IgD-negative memory B cell (primary cell): ENCODE measurements around the gene MS4A5. TPM values are rescaled to one million over a fixed set of nuclear protein-coding genes. Genes with fewer than 3 reads are reported as not detected.
A peak's percentile ranks its signal among the peaks of the same experiment; 100 is the strongest.
"Not testable (repeated sequence)": the region's sequence is repeated elsewhere in the genome, so short reads cannot be mapped to it uniquely, and the experiment has no call there.

Experiments
- H3K27ac Mint-ChIP-seq, 3 donors: one replicate each; pipeline ENCODE4 v1.8.0; 2020 to 2022; ENCODE audit warnings: mild to moderate bottlenecking in 3 of 3, mixed read lengths in 3 of 3, moderate library complexity in 1 of 3
- H3K27me3 Mint-ChIP-seq: one replicate; pipeline ENCODE4 v1.8.0; 2021; ENCODE audit warnings: mixed read lengths
- H3K36me3 Mint-ChIP-seq: one replicate; pipeline ENCODE4 v1.8.0; 2020; ENCODE audit warnings: mild to moderate bottlenecking, mixed read lengths
- H3K4me1 Mint-ChIP-seq, 3 donors: one replicate each; pipeline ENCODE4 v1.8.0; 2020 to 2022; ENCODE audit warnings: mixed read lengths in 3 of 3, mild to moderate bottlenecking in 1 of 3
- H3K4me3 Mint-ChIP-seq, 4 donors: one replicate each; pipeline ENCODE4 v1.8.0; 2020 to 2022; ENCODE audit warnings: mild to moderate bottlenecking in 4 of 4, mixed read lengths in 4 of 4, moderate library complexity in 3 of 4
- H3K9me3 Mint-ChIP-seq, 3 donors: one replicate each; pipeline ENCODE4 v1.8.0; 2020 to 2021; ENCODE audit warnings: mixed read lengths in 3 of 3, mild to moderate bottlenecking in 1 of 3
- polyA plus RNA-seq: library from polyadenylated mRNA; unstranded; fragments of 300-500 nt; fragmentation: Illumina TruSeq; gene quantifications from one replicate; pipeline ENCODE4 v1.2.3, GENCODE V29; 2021

Gene MS4A5
- polyA plus RNA-seq, 1 donor from 2014 or later: not detected

DNA sequence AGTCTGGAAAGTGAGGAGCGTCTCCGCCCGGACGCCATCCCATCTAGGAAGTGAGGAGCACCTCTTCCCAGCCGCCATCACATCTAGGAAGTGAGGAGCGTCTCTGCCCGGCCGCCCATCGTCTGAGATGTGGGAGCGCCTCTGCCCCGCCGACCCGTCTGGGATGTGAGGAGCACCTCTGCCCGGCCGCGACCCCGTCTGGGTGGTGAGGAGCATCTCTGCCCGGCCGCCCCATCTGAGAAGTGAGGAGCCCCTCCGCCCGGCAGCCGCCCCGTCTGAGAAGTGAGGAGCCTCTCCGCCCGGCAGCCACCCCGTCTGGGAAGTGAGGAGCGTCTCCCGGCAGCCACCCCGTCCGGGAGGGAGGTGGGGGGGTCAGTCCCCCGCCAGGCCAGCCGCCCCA is 21.8 kb downstream of the MS4A5 start:
- not testable (repeated sequence) for H3K27ac Mint-ChIP-seq, H3K4me3 Mint-ChIP-seq, H3K27me3 Mint-ChIP-seq, H3K9me3 Mint-ChIP-seq, H3K36me3 Mint-ChIP-seq
- peaks cover 36 to 47% (median 45%) of the 10 kb centered on the region in 3 donors for H3K4me1 Mint-ChIP-seq

DNA sequence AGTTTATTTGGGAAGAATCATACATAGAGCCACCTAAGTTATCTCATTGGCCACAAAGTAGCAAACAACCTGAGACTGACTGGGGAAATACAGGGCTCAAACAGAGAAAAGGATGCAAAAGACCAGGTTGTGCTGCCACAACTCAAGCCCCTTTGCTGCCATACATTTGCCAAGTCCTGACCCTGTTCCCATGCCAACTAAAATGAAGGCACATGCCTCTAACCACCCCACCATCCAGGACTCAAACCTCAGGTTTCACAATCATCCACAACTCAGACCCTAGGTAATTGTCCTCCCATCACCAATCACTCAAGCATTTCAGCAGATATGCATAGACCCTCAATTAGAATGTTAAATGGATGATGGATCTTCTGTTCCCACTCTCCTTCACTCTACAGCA is 24.8 kb downstream of the MS4A5 start:
- no peaks in the 10 kb centered on the region for H3K9me3 Mint-ChIP-seq
- H3K4me1 Mint-ChIP-seq: peaks cover 28 to 35% (median 35%) of the 10 kb centered on the region in 3 donors
- H3K27me3 Mint-ChIP-seq: no peaks in the 10 kb centered on the region
- H3K4me3 Mint-ChIP-seq: peak overlapping the region in 3 of 4 donors; percentile 84 to 98 (median 97)
- H3K36me3 Mint-ChIP-seq: peaks cover 19% of the 10 kb centered on the region
- H3K27ac Mint-ChIP-seq: peak overlapping the region; percentile 83 to 95 (median 95)

DNA sequence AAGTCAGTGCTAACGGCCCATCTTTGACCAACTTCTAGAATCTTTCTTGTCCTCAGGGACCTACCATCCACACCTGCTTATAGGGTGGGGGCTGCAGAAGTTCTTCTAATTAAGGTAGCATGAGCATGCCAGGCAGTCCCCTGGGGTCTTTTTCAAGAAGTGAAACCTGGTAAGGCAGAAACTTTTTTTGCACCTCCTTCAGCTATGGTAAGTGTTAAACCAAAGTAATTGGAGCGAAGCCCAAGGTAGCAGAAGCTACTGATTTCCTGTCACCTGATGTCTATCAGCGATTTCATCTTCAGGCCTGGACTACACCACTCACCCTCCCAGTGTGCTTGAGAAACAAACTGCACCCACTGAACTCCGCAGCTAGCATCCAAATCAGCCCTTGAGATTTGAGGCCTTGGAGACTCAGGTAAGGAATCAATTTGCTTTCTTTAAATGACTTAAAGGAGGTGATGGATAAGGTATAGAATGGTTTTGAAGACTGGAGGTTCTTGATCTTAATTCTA is 26.2 kb downstream of the MS4A5 start, which contains the start of gene MS4A1:
MS4A1 (plus strand) TSS at position 317 of the 512 bp plus-strand sequence. CDS start 6,528 bp downstream, outside the sequence.
- Mint-ChIP-seq H3K27me3 (no peaks in the 10 kb centered on the region), H3K4me3 (peak within 1 kb of the TSS; percentile 97 to 100 (median 99)), H3K36me3 (peaks cover 21% of the 10 kb centered on the region), H3K4me1 (peaks cover 36 to 40% (median 40%) of the 10 kb centered on the region in 3 donors), H3K27ac (peak within 1 kb of the TSS; percentile 83 to 95 (median 95)), H3K9me3 (no peaks in the 10 kb centered on the region)

DNA sequence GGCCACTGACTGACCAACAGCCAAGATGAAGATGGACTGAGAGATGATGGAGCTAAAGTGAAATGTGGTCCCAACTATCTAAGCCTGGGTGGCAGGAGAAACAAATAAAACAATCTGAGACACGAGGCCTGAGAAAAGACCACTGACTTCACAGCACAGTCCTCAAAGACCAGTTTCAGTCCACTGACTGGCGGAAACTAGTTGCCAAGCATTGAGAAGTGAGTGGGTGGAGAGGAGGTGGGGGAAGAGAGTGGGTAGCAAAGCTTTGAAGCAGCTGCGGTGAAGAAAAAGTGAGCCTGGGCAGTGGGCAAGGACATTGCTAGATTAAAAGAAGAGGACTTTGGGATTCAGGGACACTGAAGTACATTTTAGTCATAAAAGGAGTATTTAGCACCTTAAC is 28.2 kb downstream of the MS4A5 start:
- H3K27ac Mint-ChIP-seq: peak overlapping the region; percentile 83 to 95 (median 95)
- peaks cover 21% of the 10 kb centered on the region for H3K36me3 Mint-ChIP-seq
- H3K4me3 Mint-ChIP-seq: peak overlapping the region; percentile 97 to 100 (median 99)
- no peaks in the 10 kb centered on the region for H3K9me3 Mint-ChIP-seq
- peaks cover 42 to 53% (median 52%) of the 10 kb centered on the region in 3 donors for H3K4me1 Mint-ChIP-seq
- no peaks in the 10 kb centered on the region for H3K27me3 Mint-ChIP-seq

DNA sequence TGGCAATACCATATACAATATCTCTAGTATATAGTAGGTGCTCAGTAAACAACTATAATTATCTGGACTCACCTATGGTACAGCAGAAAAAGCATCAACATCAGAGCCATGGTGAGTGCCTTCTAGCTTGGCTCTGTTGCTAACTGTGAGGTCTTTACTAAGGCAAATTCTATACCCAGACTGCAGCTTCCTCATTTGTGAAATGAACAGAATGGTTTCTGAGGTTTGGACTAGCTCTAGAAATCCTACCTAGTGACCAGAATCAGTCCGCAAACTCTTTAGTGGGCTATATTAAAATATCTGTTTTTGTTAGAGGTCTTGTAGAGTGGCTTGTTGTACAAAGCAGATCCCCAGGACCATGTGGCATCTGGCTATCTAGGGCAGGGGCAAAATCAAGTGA is 30.0 kb downstream of the MS4A5 start:
- Mint-ChIP-seq H3K27me3 (no peaks in the 10 kb centered on the region), H3K4me1 (peaks cover 53 to 60% (median 57%) of the 10 kb centered on the region in 3 donors), H3K36me3 (peaks cover 25% of the 10 kb centered on the region), H3K4me3 (peak overlapping the region; percentile 84 to 97 (median 95)), H3K27ac (peak overlapping the region; percentile 86 to 91 (median 90)), H3K9me3 (no peaks in the 10 kb centered on the region)

DNA sequence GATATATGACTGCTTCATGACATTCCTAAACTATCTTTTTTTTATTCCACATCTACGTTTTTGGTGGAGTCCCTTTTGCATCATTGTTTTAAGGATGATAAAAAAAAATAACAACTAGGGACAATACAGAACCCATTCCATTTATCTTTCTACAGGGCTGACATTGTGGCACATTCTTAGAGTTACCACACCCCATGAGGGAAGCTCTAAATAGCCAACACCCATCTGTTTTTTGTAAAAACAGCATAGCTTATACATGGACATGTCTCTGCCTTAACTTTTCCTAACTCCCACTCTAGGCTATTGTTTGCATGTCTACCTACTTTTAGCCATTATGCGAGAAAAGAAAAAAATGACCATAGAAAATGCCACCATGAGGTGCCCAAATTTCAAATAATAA is 39.5 kb downstream of the MS4A5 start:
- Mint-ChIP-seq H3K36me3 (peaks cover 10% of the 10 kb centered on the region), H3K9me3 (no peaks in the 10 kb centered on the region), H3K27ac (peak overlapping the region in 1 of 3 donors; percentile 10), H3K27me3 (no peaks in the 10 kb centered on the region), H3K4me1 (peaks cover 40 to 61% (median 50%) of the 10 kb centered on the region in 3 donors), H3K4me3 (no peak overlapping the region)

DNA sequence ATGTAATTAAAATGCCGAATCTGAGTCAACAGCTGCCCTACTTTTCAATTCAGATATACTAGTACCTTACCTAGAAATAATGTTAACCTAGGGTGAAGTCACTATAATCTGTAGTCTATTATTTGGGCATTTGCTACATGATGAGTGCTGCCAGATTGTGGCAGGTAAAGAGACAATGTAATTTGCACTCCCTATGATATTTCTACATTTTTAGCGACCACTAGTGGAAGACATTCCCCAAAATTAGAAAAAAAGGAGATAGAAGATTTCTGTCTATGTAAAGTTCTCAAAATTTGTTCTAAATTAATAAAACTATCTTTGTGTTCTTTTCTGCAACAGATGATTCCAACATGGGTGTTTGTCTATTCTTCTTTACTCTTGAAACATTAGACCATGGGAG is 40.4 kb downstream of the MS4A5 start:
- Mint-ChIP-seq H3K4me1 (peaks cover 31 to 55% (median 43%) of the 10 kb centered on the region in 3 donors), H3K36me3 (peaks cover 10% of the 10 kb centered on the region)

DNA sequence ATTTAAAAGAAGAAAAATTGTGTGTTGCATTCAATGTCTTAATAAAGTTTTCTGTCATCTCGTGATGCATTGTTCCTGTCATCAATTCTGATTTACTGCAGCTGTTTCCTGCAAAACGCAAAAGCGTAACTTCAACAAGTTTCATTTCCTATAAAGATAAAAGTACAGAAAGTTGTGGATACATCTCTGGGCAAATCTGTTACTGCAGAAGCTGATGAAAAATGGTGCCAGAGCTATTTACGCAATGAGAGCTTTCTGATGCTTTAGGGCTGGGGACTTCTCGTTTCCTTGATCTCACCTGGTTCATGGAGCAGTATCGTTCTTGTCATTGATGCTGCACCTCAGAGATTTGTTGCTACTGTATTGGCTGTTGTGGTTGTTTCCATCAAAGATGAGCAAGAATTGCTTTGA is 47.7 kb downstream of the MS4A5 start:
- H3K9me3 Mint-ChIP-seq: peaks cover 0 to 2% (median 0%) of the 10 kb centered on the region in 3 donors
- H3K4me3 Mint-ChIP-seq: peak overlapping the region; percentile 47 to 80 (median 60)
- peak overlapping the region; percentile 75 to 97 (median 94) for H3K27ac Mint-ChIP-seq
- H3K27me3 Mint-ChIP-seq: peaks cover 3% of the 10 kb centered on the region
- H3K4me1 Mint-ChIP-seq: peaks cover 47 to 53% (median 51%) of the 10 kb centered on the region in 3 donors
- peaks cover 4% of the 10 kb centered on the region for H3K36me3 Mint-ChIP-seq

More for the DNA sequence above, 40.4 kb downstream of the MS4A5 start:
- Mint-ChIP-seq H3K27ac (peak overlapping the region in 2 of 3 donors; percentile 59 to 88), H3K27me3 (no peaks in the 10 kb centered on the region), H3K4me3 (peak overlapping the region in 1 of 4 donors; percentile 21), H3K9me3 (no peaks in the 10 kb centered on the region)

DNA sequence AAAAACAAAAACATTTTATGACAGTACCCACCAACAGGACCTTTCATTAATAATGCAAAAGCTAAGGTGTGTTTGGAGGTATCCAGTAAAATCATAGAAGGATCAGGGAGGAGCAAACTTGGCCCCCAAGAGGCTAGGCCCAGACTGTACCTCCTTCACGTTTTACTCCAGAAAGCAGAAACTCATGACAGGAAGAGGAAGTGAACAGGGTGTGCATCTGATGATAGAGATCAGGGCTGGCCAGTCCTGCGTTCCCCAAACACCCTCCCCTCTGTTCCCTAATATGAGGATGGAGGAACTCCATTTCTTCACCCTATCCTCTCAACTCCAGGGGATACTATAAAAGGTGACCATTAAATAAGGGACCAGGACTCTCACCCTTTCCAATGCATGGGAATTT is 53.0 kb downstream of the MS4A5 start:
- peaks cover 3% of the 10 kb centered on the region for H3K27me3 Mint-ChIP-seq
- H3K36me3 Mint-ChIP-seq: peaks cover 6% of the 10 kb centered on the region
- peaks cover 67 to 69% (median 67%) of the 10 kb centered on the region in 3 donors for H3K4me1 Mint-ChIP-seq
- peak overlapping the region; percentile 35 to 93 (median 62) for H3K4me3 Mint-ChIP-seq
- H3K27ac Mint-ChIP-seq: peak overlapping the region; percentile 80 to 91 (median 84)
- no peaks in the 10 kb centered on the region for H3K9me3 Mint-ChIP-seq

DNA sequence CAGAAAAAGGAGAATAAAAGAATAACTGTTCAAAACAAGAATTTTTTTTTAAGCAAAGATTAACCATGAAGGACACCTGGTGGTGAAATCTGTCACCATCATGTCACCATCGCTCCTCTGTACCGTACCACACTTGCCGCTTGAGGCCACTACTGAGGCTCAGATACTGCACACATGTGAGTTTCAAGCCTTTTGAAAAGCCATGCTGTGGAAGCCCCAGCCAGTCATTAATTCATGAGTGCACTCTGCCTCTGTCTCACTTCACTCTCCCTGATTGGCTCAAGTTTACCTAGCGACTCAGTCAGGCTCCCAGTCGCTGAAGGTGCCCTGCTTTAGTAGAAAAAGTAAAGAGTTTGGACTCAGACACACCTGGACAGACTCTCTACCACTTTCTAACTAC is 56.6 kb downstream of the MS4A5 start:
- Mint-ChIP-seq H3K27me3 (no peaks in the 10 kb centered on the region), H3K36me3 (peaks cover 4% of the 10 kb centered on the region), H3K9me3 (no peaks in the 10 kb centered on the region), H3K4me3 (peak overlapping the region in 1 of 4 donors; percentile 11), H3K4me1 (peaks cover 37 to 40% (median 39%) of the 10 kb centered on the region in 3 donors), H3K27ac (peak overlapping the region in 1 of 3 donors; percentile 83)

DNA sequence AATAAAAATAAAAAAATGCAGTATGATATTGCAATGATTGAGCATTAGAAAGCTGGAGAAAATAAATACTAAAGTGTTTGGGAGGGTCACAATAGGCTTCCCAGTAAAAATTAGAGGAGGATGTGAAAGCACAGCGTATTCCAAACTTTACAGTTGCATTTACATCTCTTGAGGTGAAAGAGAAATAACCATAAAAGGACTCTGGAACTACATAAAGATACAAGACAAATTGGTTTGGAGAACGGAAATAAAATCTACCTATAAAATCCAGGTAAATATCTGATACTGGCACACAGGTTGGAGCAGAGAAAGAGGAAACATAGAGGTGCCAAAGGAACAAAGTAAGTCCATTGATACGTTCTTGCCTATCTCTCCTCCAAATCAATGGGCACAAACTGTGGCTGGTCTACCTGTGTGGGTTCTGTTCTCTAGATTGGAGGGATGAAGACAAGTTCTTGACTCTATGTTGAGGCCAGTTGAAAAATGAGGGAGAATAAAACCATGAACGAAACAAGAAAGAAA is 63.2 kb downstream of the MS4A5 start, which contains the start of gene MS4A12:
MS4A12 (plus strand) TSS at position 291 of the 522 bp plus-strand sequence. CDS start 4,541 bp downstream, outside the sequence.
- H3K27me3 Mint-ChIP-seq: no peaks in the 10 kb centered on the region
- peaks cover 0 to 3% (median under 1%) of the 10 kb centered on the region in 3 donors for H3K4me1 Mint-ChIP-seq
- no peaks in the 10 kb centered on the region for H3K9me3 Mint-ChIP-seq
- H3K4me3 Mint-ChIP-seq: no peak within 1 kb of the TSS
- no peak within 1 kb of the TSS for H3K27ac Mint-ChIP-seq
- peaks cover 2% of the 10 kb centered on the region for H3K36me3 Mint-ChIP-seq

DNA sequence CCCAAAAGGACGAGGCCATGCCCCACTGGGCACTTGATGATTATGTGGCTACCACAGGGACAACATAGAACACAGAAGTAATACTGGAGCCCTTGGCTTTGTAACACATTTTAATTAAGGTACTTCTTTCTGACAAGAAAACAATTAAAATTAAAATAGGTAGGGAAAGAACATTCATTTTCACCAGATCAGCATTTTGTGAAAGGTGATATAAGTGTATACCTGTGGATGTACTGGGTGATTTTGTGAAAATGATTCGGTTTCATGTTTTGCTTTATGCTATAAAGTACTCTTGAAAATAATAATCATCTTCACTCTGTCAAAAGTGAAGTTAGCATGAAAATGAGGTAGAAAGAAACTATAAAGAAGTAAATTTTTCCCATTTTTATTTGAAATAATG is 64.1 kb downstream of the MS4A5 start:
- Mint-ChIP-seq H3K9me3 (no peaks in the 10 kb centered on the region), H3K4me3 (no peak overlapping the region), H3K36me3 (peaks cover 2% of the 10 kb centered on the region), H3K4me1 (peaks cover 6 to 9% (median 7%) of the 10 kb centered on the region in 3 donors), H3K27me3 (no peaks in the 10 kb centered on the region), H3K27ac (no peak overlapping the region)

Other genes with a start within 250 kb of the MS4A5 start
- gene MS4A6A, start 246.5 kb upstream of the MS4A5 start, polyA plus RNA-seq: 2.4 TPM
- not detected for gene MS4A4E, start 186.4 kb upstream of the MS4A5 start, polyA plus RNA-seq
- gene MS4A4A, start 148.9 kb upstream of the MS4A5 start, polyA plus RNA-seq: not detected
- gene MS4A6E, start 102.3 kb upstream of the MS4A5 start, polyA plus RNA-seq: not detected
- gene MS4A7, start 51.0 kb upstream of the MS4A5 start, polyA plus RNA-seq: 16.8 TPM
- 1.1 TPM for gene MS4A14, start 33.1 kb upstream of the MS4A5 start, polyA plus RNA-seq
- gene MS4A1, start 26.3 kb downstream of the MS4A5 start, polyA plus RNA-seq: 845 TPM
- not detected for gene MS4A12, start 63.2 kb downstream of the MS4A5 start, polyA plus RNA-seq
- gene MS4A13, start 85.8 kb downstream of the MS4A5 start, polyA plus RNA-seq: not detected